HEK293T (cell line): Measurements from ENCODE around the gene TUB.

ENCODE experiments used
- CTBP1 ChIP-seq: fragments of 450-650 bp; IDR thresholded peaks from 2 replicates; pipeline ENCODE4 v1.6.1; 2016; ENCODE audit warnings: borderline replicate concordance
- ELF4 ChIP-seq: fragments of 450-650 bp; IDR thresholded peaks from 2 replicates; pipeline ENCODE4 v1.6.1; 2017; ENCODE audit warnings: antibody characterized with exemption
- FOXK2 ChIP-seq: fragments of 450-650 bp; IDR thresholded peaks from 2 replicates; pipeline ENCODE4 v1.6.1; 2016; ENCODE audit warnings: mild to moderate bottlenecking
- SP1 ChIP-seq: fragments of 450-650 bp; IDR thresholded peaks from 2 replicates; pipeline ENCODE4 v1.6.1; 2017
- SUZ12 ChIP-seq: fragments of 450-650 bp; IDR thresholded peaks from 2 replicates; pipeline ENCODE4 v1.6.1; 2016; ENCODE audit warnings: mild to moderate bottlenecking
- TARDBP ChIP-seq: fragments of 450-650 bp; IDR thresholded peaks from 2 replicates; pipeline ENCODE4 v1.6.1; 2016

DNA sequence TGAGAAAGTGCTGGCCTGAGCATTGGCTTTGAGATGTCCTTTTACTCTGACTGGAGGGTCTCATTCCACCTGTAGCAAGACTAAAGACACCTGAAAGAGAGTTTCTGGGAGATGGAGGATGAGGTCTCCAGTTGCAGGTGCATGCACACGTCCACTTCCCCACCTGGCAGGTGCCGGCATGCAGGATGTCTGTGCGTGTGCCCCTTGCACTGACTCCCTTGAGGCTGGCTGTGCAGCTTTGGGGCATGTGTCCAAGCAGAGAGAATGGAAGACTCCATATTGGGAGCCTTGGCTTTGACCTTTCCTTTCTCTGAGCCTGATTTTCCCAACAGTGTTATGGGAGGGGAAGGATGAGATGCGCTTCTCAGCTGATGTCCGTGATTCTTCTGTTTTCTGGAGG is 44.0 kb upstream of the TUB start:
- no peak for TF ChIP-seq TARDBP
- no peak for TF ChIP-seq FOXK2
- TF ChIP-seq SP1, result no peak
- no peak for TF ChIP-seq ELF4
- no peak for TF ChIP-seq SUZ12
- no peak for TF ChIP-seq CTBP1
